Measurements from ENCODE around the gene GDE1.
A peak's percentile ranks its signal among the peaks of the same experiment; 100 is the strongest.
"Not testable (repeated sequence)": the region's sequence is repeated elsewhere in the genome, so short reads cannot be mapped to it uniquely, and the experiment has no call there.

GDE1 gene

GRCh38 chr16:19555938-19556771, 34.3 kb upstream of the GDE1 start:
- TF ChIP-seq CTCF (IDR thresholded peaks at IDR 0.05): no peak
- no peak for DNase-seq (ENCODE audit: low spot score)
- peak overlapping the region; percentile 76 for H3K4me3 ChIP-seq
- H3K27ac ChIP-seq: peak overlapping the region; percentile 72 to 95

GRCh38 chr16:19555186-19555937, 33.5 kb upstream of the GDE1 start, which contains the start of gene VPS35L:
Gene VPS35L, plus strand, starts transcription at chr16:19555703. Its CDS starts 27 bp downstream, at chr16:19555730.
- peak; percentile 99 for DNase-seq (ENCODE audit: low spot score)
- H3K4me3 ChIP-seq: peak within 1 kb of the TSS; percentile 76
- H3K27ac ChIP-seq: peak within 1 kb of the TSS; percentile 72 to 95
- peak; percentile 61 for TF ChIP-seq CTCF (IDR thresholded peaks at IDR 0.05)

GRCh38 chr16:19549673-19550072, 27.8 kb upstream of the GDE1 start:
- Histone ChIP-seq H3K4me3 (no peak overlapping the region), H3K27ac (no peak overlapping the region)
- DNase-seq (ENCODE audit: low spot score): no peak
- no peak for TF ChIP-seq CTCF (IDR thresholded peaks at IDR 0.05)

GRCh38 chr16:19548144-19548543, 26.2 kb upstream of the GDE1 start:
- Histone ChIP-seq H3K27ac (no peak overlapping the region), H3K4me3 (no peak overlapping the region)
- no peak for TF ChIP-seq CTCF (IDR thresholded peaks at IDR 0.05)
- DNase-seq (ENCODE audit: low spot score): no peak

GRCh38 chr16:19543278-19543996, 21.5 kb upstream of the GDE1 start:
- not testable (repeated sequence) for DNase-seq (ENCODE audit: low spot score); H3K4me3 ChIP-seq; H3K27ac ChIP-seq

- no peak for TF ChIP-seq CTCF (IDR thresholded peaks at IDR 0.05)
- no peak overlapping the region for H3K4me3 ChIP-seq
- no peak for DNase-seq (ENCODE audit: low spot score)
- no peak overlapping the region for H3K27ac ChIP-seq
Observed at GRCh38 chr16:19542138-19542821, 20.4 kb upstream of the GDE1 start.

All from coronary artery (tissue), 2 donors.